ENCODE results near the gene NRG3.
"Not testable (repeated sequence)": the region's sequence is repeated elsewhere in the genome, so short reads cannot be mapped to it uniquely, and the experiment has no call there.

NRG3 gene

DNA sequence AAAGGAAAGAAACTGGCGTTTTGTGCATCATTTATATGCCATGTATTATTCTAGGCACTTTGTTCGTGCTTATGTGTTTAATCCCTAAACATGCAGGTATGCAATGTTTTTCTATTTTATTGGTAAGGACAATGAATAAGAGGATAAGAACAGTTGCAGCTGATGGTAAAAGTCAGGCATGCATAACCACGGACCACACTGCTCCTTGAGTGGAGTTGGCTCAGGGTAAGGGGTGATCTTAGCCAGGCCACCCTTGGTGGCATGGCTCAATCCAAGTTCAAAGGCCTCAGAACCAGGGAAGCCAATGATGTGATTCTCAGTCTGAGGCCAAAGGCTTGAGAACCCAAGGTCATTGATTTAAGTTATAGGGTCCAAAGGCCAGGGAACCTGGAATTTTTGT lies 1068.1 kb downstream of the NRG3 start:
- DNase-seq: no peak

DNA sequence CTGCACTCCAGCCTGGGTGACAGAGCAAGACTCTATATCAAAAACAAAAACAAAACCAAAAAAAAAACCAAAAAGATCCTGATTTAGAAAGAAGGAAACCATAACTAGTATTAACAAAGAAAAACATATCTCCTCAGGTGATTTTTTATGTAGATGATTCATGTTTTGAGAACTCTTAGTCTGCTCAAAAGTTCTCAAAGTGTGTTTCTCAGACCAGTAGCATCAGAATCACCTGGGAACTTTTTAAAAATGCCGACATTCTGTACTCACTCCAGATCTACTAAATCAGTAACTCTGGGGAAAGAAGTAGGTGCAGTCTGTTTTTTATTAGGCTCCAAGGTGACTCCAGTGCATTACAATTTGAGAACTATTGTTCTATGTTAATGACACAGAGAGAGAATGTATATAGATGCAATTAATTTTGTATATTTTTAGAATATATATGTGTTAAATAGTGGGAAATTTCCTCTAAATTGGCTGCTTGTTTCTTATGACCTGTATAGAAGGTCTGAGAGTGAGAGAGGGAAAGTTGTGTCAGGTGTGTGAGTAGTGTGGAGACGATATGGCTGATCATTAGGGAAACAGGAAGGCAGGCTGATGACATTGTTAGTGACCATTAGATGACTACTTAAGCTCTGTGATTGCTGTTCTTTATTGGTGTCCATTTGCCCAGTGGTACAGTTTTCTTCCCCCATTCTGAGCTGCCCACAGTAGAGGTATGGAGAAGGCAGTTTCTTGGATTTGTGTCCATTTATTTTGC lies 1075.0 kb downstream of the NRG3 start:
- DNase-seq: no peak

DNA sequence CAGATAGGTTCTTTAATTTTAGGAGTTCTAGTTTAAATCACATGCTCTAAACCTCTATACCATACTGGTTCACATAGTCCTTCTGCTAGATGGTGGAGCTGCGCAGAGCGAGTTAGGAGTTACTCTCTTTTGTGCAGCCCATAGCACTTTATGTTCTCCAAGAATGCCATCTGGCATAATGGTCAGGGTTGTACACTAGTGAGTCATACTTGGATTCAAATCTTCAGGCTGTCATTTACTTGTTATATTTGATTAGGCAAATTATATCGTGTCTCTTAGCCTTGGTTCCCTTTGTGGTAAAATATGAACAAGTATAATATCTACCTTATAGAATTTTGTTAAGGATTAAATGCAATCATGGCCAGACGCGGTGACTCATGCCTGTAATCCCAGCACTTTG lies 1078.3 kb downstream of the NRG3 start:
- DNase-seq: no peak

DNA sequence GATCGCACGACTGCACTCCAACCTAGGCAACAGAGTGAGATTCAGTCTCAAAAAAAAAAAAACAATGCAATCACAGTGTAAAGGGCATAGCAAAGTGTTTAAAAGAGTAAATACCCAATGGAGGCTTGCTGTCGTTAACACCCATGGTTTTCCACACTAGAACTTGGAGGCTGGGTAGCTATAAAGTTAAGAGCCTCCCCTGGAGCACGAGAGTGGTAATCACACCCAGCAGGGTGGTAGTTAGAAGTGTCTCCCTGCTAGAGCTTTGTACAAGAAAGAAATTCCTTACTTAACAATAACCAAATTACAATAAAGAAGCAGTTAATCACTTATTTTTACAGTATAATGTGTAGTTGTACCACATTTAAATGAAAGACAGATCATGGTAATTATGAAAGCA lies 1078.9 kb downstream of the NRG3 start:
- DNase-seq: no peak

DNA sequence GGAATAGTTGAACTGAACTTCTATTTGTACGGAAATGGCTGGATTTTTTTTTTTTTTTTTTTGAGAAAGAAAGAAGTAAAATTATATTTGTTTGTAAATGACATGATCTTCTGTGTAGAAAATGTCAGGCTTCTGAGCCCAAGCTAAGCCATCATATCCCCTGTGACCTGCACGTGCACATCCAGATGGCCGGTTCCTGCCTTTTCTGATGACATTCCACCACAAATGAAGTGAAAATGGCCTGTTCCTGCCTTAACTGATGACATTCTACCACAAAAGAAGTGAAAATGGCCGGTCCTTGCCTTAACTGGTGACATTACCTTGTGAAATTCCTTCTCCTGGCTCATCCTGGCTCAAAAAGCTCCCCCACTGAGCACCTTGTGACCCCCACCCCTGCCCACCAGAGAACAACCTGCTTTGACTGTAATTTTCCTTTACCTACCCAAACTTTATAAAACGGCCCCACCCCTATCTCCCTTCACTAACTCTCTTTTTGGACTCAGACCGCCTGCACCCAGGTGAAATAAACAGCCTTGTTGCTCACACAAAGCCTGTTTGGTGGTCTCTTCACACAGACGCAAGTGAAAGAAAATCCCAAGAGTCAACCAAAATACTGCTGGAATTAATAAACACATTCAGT lies 1085.5 kb downstream of the NRG3 start:
- DNase-seq: not testable (repeated sequence)

DNA sequence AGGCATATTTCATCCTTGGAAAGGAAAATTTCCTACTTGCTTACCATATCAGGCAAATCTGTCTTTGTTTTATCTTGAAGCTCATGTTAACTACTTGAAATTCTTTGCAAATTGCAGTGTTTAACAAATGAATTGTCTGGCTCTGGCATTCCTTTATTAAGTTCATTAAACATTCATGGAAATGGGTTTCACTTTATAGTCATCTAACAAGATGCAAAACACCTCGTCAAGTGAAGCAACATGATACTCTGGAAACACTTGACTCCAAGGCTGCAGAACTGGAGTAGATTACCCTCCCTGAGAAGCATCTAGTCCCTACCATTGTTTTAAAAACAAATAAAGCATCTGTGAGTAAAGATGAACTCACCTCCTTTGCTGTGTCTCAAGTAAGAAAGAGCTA lies 1086.9 kb downstream of the NRG3 start:
- DNase-seq: no peak

DNA sequence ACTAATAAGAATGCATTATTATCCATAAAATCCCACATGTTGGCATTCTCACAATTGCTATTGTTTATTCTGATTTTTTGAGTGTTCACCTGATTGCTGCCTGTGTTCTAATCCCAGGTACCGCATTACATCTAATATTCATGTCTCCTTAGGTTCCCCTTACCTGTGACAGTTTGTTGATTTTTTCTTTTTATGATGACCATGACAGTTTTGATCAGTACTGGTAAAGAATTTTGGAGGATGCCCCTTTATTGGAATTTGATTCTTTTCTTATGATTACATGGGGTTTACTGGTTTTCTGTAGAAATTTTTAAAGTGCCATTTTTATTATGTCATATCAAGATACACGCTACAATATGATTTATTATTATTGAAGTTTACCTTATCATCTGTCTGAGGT lies 1091.1 kb downstream of the NRG3 start:
- no peak for DNase-seq

DNA sequence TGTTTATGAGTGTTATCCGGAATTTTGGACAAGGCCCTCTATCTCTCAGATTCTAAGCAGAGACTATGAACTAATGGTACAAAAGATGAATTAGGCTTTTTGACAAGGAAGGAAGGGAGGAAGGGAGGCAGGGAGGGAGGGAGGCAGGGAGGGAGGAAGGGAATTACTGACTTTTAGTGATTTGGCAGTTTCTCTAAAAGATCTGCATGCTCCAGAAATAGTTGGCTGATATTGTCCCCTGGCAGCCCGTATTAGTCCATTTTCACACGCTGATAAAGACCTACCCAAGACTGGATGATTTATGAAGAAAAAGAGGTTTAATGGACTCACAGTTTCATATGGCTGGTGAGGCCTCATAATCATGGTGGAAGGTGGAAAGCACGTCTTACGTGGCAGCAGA lies 1093.5 kb downstream of the NRG3 start:
- DNase-seq: no peak

DNA sequence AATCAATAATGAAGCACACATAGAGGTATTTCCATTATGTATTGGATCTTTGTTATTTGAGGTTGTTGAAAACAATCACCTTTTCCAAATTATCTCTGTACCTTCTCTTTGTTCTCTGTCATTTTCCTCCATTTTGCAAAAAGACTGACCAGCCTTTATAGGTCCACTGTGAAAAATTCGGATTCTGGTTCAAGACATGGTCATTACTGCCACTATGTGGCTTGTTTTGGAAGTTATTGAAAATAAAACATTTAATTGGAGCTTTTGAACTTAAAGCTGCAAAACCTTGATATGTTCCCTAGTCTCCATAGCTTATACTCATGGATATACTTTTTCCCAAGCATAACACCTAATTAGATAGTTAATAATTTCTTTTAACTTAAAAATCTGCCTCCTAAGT lies 1094.4 kb downstream of the NRG3 start:
- no peak for DNase-seq

DNA sequence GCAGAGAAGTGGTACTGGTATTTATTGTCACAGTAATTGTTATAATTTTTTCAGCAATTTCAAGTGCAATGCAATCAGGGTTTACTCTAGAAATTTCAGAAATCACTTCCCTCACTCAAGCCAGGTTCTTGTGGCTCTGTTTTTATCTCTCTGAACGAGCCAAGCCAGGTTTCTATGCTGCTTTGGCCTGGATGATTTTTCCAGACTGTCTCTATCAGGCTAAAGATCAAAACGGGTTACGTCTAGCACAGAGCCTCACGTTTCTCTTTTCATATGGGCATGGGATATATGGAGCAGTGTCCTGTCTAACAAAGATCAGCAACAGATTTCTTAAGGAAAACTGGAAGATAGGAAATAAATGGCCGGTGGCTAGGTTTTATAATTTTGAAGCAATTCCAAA lies 1105.3 kb downstream of the NRG3 start:
- DNase-seq: no peak

DNA sequence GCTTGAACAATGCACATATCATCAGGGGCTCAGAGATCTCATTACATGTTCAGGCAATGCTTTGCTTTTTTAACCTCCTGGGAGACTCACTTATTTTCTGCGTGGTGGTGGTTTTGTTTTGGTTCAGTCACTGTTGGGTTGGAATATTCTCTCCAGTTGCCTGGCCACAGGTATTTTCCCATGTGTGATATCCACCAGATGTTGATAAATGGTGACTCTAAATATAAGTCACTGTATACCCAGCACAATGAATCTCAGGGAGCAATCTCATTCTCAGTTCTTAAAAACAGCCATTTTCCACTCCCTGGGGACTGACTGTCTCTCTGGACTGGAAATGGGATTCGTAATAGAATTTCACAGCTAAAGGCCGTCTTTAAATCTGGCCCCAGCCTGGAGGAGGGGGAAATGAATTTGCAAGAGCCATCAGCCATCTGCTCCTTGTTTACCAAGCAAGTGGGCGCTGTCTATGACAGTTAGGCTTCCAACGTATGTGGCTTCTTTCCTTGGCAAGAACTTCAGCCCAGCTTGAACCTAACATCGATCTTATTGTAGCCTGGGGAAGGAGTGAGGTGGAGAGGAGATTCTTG lies 1106.2 kb downstream of the NRG3 start:
- DNase-seq: no peak

DNA sequence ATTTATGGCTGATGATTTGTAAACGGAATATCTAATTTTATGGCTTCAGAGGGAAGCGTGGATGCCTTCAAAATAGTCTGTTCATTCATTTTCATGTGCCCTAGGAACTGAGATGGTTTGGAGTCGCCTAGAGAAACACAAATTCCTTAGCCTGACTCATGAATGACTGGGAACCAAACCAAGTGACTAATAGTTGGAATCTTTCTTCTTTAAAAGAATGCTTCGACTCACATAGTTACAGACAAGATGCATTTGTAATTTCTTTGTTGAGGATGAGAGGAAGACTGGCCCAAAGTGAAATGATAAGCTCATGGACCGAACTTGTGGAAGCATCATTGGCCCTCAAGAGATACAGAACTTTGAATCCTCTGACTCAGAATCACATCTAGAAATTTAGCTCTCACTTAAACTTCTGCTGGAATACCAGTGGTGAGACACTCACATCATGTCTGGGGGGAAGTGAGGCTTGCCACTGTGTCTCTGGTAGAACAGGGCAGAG lies 1107.2 kb downstream of the NRG3 start:
- DNase-seq: no peak

DNA sequence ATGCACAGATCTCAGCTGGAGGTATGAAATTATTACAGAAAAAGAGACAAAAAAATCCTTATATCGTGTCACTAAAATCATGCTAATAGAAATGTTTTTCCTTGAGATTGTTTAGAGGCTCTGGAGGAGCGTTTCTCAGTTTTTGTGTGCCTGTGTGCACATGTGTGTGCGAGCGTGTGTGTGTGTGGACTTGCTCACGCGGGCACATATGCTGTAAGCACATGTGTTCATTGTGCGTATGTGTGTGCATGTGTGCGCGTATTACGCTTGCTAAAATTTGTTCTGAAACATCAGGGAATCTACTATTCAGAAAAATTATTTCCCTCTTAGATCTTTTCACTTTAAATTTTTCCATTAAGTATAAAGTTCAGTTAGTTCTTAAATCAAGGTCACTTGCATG lies 1111.2 kb downstream of the NRG3 start:
- DNase-seq: no peak

DNA sequence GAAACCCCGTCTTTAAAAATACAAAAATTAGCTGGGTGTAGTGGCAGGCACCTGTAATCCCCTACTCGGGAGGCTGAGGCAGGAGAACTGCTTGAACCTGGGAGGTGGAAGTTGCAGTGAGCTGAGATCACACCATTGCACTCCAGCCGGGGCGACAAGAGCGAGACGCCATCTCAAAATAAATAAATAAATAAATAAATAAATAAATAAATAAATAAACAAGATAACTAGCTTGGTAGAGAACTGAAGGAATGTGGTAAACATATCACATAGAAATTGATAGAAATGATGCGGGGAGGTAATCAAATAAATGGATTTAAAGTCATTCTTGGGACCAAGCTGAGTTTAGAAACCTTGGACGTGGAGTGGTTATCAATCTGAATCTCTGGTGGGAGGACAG lies 1131.5 kb downstream of the NRG3 start:
- not testable (repeated sequence) for DNase-seq

DNA sequence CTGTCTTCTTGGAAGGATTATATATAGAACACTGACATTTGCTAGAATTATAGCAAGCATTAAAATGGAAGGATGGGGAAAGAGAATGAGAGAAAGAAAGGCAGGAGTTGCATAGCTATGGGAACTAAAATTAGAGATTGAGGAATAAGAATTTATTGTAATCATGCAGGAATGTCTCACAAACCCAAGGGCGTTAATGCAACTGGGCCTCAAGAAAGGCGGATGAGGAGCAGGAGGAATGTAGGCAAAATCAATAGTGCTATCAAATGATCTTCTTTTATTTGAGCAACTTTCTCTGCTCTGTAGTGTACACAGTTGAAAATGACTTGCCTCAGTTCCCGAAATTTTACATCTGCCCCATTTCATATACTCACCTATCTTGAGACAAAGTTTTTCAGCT lies 1132.5 kb downstream of the NRG3 start:
- no peak for DNase-seq

DNA sequence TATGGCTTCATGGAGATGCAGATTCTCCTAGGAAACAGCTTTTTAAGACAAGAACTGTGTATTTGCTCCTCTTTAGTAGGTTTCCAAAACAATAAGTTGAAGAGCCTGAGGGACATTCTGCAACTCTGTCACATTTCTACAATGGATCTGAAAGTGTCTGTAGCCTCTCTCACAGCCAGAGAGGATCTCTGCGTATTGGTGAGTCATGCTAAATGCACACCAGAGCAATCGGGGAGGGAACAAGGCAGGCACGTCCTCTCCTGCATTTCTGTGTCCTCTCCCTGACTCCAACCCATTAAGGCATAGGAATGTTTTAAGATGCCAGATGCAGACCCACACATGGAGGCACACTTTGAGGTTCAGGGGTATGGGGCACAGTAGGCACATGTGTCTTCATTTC lies 1137.9 kb downstream of the NRG3 start:
- DNase-seq: no peak

DNA sequence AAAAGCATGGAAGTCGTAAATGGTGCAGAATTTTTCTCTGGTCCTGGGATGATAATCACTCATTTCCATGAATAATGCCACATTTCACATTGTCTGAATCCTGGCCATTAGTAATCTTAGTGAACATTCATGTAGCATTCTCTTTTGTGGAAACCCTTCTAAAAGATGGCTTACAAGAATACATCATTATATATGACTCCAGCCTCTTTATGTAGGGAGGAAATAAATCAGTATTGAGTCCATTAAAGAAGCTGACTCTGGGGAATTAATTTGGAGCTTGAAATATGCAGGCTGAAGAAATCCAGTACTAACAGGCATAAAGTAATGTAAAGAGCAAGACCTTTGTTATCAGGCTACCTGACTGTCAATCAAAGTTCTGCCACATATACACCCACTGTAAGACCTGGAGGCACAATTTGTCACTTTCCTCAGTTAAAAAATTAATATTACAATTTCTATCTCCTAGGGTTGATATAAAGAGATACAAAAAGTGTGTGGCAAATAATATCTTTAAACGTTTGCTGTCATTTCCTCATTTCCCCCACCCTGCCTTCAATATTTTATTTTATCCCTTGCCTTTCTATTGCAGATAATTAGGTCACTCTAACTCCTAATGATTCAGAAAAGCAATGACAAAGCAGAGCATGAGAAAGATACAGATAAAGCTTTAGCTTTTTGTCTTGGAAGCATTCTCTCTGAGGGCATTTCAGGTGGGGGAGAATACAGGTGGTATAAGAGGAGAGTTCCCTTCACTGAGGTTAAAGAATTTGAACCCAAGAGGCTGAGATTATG lies 1142.3 kb downstream of the NRG3 start:
- no peak for DNase-seq

DNA sequence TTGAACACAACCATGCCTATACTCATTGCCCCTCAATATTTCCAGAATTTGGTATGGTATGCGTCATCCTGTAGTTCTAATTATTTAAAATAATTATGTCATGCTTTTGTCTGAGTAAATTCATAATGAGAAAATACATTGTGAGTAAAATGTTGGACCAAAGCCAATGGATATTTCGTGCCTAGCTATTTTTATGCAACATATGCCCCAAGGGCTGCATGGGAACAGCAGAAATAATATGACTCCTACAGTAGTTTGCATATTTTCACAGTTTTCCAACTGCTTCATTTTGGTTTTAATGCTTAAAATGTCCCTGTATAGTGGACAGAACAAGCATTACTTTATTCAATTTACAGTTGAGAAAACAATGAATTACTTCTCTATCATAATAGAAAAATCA lies 1148.7 kb downstream of the NRG3 start:
- no peak for DNase-seq

Measured in activated T-cell treated with anti-CD3 and anti-CD28 coated beads for 4 hours (primary cell).